HG03095 (cell line): Measurements from ENCODE around the gene NEMF.
"Not testable (repeated sequence)": the region's sequence is repeated elsewhere in the genome, so short reads cannot be mapped to it uniquely, and the experiment has no call there.

Experiments used
- ATAC-seq: cut with Tn5 transposase; IDR thresholded peaks from one replicate; pipeline ENCODE4 v1.9.1; 2021; ENCODE audit warnings: moderate library complexity; ENCODE audit not compliant: unreplicated experiment

Gene NEMF, protein sequence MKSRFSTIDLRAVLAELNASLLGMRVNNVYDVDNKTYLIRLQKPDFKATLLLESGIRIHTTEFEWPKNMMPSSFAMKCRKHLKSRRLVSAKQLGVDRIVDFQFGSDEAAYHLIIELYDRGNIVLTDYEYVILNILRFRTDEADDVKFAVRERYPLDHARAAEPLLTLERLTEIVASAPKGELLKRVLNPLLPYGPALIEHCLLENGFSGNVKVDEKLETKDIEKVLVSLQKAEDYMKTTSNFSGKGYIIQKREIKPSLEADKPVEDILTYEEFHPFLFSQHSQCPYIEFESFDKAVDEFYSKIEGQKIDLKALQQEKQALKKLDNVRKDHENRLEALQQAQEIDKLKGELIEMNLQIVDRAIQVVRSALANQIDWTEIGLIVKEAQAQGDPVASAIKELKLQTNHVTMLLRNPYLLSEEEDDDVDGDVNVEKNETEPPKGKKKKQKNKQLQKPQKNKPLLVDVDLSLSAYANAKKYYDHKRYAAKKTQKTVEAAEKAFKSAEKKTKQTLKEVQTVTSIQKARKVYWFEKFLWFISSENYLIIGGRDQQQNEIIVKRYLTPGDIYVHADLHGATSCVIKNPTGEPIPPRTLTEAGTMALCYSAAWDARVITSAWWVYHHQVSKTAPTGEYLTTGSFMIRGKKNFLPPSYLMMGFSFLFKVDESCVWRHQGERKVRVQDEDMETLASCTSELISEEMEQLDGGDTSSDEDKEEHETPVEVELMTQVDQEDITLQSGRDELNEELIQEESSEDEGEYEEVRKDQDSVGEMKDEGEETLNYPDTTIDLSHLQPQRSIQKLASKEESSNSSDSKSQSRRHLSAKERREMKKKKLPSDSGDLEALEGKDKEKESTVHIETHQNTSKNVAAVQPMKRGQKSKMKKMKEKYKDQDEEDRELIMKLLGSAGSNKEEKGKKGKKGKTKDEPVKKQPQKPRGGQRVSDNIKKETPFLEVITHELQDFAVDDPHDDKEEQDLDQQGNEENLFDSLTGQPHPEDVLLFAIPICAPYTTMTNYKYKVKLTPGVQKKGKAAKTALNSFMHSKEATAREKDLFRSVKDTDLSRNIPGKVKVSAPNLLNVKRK

GRCh38 chr14:49852301-49853157 lies at the start of gene NEMF:
TSS of gene NEMF (minus strand) at chr14:49852788. CDS start at chr14:49852753, 35 bp downstream.
- peak; percentile 72 for ATAC-seq

DNA sequence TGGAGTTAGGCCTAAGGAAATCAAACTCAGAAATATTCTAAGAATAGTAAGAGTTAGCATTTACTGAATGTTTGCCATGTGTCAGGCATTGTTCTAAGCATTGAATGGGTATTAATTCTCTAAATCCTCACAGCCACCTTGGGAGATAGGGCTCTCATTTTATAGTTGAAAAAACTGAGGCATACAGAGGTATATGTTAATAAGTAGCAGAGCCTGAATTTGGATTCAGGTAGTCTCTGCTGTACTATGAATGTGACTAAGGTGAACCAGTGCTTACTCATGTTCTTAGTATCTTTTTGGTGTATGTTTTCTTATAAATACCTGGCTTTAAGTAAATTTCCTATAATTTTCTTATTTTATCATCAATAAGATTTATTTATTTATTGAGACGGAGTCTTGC lies 48.4 kb upstream of the NEMF start:
- no peak for ATAC-seq

- no peak for ATAC-seq
Observed at GRCh38 chr14:49898485-49898884, 45.9 kb upstream of the NEMF start.

GRCh38 chr14:49897965-49898364 lies 45.4 kb upstream of the NEMF start:
- no peak for ATAC-seq

GRCh38 chr14:49897414-49897813 lies 44.8 kb upstream of the NEMF start:
- ATAC-seq: no peak

- no peak for ATAC-seq
Observed at GRCh38 chr14:49896966-49897365, 44.4 kb upstream of the NEMF start.

- ATAC-seq: not testable (repeated sequence)
Observed at GRCh38 chr14:49896272-49896671, 43.7 kb upstream of the NEMF start.

DNA sequence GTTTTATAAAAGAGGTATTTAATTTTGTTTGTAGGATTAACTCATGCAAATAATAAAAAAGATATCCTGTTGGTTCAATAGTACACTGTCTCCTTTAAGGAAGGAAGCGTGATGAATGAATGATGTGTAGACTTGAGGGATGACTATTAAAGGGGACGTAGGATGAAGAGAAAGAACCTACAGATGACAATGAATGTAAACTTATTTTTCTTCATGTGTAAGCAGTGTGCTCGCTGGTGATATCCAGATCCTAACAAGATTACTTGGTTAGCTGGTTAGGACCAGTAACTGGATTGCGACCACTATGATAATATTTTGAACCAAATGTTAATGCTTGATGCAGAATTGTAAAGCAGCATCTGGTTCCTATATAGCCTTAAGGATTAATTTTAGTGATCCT lies 42.9 kb upstream of the NEMF start:
- ATAC-seq: no peak

- ATAC-seq: not testable (repeated sequence)
Observed at GRCh38 chr14:49894214-49895107, 41.9 kb upstream of the NEMF start.

DNA sequence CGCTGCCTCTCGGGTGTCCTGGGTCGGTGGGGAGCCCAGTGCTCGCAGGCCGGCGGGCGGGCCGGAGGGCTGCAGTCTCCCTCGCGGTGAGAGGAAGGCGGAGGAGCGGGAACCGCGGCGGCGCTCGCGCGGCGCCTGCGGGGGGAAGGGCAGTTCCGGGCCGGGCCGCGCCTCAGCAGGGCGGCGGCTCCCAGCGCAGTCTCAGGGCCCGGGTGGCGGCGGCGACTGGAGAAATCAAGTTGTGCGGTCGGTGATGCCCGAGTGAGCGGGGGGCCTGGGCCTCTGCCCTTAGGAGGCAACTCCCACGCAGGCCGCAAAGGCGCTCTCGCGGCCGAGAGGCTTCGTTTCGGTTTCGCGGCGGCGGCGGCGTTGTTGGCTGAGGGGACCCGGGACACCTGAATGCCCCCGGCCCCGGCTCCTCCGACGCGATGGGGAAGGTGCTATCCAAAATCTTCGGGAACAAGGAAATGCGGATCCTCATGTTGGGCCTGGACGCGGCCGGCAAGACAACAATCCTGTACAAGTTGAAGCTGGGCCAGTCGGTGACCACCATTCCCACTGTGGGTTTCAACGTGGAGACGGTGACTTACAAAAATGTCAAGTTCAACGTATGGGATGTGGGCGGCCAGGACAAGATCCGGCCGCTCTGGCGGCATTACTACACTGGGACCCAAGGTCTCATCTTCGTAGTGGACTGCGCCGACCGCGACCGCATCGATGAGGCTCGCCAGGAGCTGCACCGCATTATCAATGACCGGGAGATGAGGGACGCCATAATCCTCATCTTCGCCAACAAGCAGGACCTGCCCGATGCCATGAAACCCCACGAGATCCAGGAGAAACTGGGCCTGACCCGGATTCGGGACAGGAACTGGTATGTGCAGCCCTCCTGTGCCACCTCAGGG lies 41.0 kb upstream of the NEMF start:
- peak; percentile 41 for ATAC-seq

GRCh38 chr14:49892636-49893308 lies 40.2 kb upstream of the NEMF start, which contains the start of gene ARF6:
TSS of gene ARF6 (plus strand) at chr14:49893082. CDS start at chr14:49893737, 655 bp downstream.
- ATAC-seq: peak; percentile 77

GRCh38 chr14:49892301-49892635 lies 39.7 kb upstream of the NEMF start:
- ATAC-seq: peak; percentile 30

DNA sequence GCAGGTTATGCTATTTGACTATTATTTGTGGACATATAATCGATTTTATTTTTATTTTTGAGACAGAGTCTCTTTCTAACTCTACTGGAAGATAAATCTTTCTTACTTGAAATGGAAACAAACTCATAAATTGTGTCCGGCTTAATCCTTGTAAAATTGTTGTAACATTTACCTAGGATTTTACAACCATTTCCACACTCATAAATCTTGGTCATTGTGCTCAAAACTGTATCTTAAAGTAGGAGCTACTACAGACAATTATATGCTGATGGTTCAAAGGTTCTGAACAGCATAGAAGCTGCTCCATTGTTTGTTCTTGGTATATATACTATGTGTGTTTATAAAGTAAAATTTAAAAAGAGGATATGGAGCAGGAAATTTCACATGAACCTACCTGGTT lies 35.7 kb upstream of the NEMF start:
- no peak for ATAC-seq

DNA sequence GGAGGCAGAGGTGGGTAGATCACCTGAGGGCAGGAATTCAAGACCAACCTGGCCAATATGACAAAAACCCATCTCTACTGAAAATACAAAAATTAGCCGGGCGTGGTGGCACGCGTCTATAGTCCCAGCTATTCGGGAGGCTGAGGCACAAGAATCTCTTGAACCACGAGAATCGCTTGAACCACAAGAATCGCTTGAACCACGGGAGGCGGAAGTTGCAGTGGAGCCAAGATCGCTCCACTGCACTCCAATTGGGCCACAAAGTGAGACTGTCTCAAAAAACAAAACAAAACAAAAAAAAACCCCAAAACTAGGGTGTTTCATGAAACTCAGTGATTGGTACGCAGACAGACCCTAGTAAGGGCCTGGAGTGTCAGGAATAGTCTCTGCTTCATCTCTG lies 33.9 kb upstream of the NEMF start:
- no peak for ATAC-seq

GRCh38 chr14:49882826-49883694 lies 30.5 kb upstream of the NEMF start:
- no peak for ATAC-seq

DNA sequence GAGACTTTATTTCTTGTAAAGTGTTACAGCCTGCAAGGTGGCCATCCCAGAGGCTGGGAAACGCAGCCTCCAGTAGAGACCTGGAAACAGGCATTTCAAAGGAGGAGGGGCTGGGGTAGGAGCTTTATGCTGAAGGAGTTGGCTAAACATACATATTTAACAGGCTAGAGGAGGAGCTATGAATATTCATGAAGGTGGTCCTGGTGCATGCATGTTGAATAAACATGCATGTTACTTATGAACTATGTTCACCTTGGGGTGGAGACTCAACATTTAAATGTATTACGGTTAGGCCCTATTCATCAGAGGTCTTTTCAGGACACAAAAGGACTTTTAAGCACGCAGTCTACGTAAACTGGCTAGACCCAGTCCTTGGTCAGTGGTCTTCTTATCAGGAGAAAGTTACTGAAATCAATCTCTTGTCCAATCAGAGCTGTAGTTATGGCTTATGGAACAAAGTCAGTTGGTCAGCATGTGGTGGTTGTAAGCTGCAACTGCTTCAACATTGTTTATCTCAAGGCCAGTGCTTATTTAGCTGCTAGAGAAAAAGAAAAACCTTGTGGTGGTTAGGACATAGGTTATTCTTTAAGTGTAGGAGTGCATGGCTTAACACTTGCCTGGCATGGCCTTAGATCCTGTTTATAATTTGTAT lies 28.9 kb upstream of the NEMF start:
- no peak for ATAC-seq
